ENCODE data around the gene BMPER.

DNA sequence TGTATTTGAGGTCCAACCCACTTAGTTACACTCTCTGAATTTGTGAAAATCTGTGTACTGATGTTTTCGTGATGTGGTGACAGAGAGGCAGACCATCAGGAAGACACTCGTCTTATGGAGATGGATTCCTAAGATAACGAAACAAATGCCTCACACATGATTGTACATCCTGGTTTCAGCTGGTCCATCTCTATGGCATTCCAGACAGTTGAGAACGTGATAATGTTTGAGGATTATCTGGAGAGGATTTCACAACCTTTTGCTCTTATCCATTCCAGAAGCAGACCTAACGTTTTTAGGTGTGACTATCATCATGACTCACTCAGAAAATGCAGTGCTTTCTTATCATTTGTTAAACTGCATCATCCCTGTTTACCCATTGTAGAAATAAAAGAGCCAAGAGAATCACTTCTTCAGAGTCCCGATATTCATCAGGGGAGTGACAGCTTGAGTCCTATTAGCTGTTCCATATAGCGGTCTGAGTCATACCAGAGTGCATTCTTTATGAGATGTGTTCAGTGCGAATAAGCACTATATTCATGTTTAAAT, 74.5 kb downstream of the BMPER start:
- TF ChIP-seq SALL2 (tag by site-specific recombination; IDR thresholded peaks at IDR 0.05; ENCODE audit: borderline replicate concordance) (no peak), ZNF560 (tag by site-specific recombination; IDR thresholded peaks at IDR 0.05; ENCODE audit: borderline replicate concordance) (no peak)
- TF ChIP-seq, protein P1, sequence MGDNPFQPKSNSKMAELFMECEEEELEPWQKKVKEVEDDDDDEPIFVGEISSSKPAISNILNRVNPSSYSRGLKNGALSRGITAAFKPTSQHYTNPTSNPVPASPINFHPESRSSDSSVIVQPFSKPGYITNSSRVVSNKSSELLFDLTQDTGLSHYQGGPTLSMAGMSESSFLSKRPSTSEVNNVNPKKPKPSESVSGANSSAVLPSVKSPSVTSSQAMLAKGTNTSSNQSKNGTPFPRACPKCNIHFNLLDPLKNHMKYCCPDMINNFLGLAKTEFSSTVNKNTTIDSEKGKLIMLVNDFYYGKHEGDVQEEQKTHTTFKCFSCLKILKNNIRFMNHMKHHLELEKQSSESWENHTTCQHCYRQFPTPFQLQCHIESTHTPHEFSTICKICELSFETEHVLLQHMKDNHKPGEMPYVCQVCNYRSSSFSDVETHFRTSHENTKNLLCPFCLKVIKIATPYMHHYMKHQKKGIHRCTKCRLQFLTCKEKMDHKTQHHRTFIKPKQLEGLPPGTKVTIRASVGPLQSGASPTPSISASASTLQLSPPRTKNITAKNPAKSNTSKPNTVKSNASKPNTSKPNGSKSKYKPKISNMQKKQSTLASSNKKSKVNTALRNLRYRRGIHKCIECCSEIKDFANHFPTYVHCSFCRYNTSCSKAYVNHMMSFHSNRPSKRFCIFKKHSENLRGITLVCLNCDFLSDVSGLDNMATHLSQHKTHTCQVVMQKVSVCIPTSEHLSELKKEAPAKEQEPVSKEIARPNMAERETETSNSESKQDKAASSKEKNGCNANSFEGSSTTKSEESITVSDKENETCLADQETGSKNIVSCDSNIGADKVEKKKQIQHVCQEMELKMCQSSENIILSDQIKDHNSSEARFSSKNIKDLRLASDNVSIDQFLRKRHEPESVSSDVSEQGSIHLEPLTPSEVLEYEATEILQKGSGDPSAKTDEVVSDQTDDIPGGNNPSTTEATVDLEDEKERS (tag by site-specific recombination; IDR thresholded peaks at IDR 0.05): no peak
- TF ChIP-seq, protein P2, sequence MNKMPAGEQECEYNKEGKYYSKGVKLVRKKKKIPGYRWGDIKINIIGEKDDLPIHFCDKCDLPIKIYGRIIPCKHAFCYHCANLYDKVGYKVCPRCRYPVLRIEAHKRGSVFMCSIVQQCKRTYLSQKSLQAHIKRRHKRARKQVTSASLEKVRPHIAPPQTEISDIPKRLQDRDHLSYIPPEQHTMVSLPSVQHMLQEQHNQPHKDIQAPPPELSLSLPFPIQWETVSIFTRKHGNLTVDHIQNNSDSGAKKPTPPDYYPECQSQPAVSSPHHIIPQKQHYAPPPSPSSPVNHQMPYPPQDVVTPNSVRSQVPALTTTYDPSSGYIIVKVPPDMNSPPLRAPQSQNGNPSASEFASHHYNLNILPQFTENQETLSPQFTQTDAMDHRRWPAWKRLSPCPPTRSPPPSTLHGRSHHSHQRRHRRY (tag by site-specific recombination; IDR thresholded peaks at IDR 0.05): no peak
